ENCODE measurements around the gene NKPD1. TPM values are rescaled to one million over a fixed set of nuclear protein-coding genes. Genes with fewer than 3 reads are reported as not detected.

NKPD1 gene
- total RNA-seq, 6 experiments from 2014 or later, result 0.07 to 0.17 (median 0.07) TPM; not detected in 1

- TF ChIP-seq CTCF (IDR thresholded peaks at IDR 0.05), result no peak
- Mint-ChIP-seq H3K9me3 (no peaks in the 10 kb centered on the region), H3K27ac (no peak overlapping the region), H3K36me3 (ENCODE audit: low read depth) (peaks cover 4% of the 10 kb centered on the region; the same call in 1 of the 2 replicates), H3K27me3 (ENCODE audit: insufficient read depth) (peaks cover 2% of the 10 kb centered on the region), H3K4me1 (ENCODE audit: low read depth) (no peaks in the 10 kb centered on the region), H3K4me3 (no peak overlapping the region)
- DNase-seq, result no peak
These were observed 43.1 kb downstream of the NKPD1 start for GRCh38 chr19:45117671-45118070.

GRCh38 chr19:45117167-45117594 is 43.6 kb downstream of the NKPD1 start:
- Mint-ChIP-seq H3K4me1 (ENCODE audit: low read depth) (no peaks in the 10 kb centered on the region), H3K4me3 (no peak overlapping the region), H3K27ac (no peak overlapping the region), H3K27me3 (ENCODE audit: insufficient read depth) (peaks cover 2% of the 10 kb centered on the region), H3K36me3 (ENCODE audit: low read depth) (peaks cover 4% of the 10 kb centered on the region; the same call in 1 of the 2 replicates), H3K9me3 (no peaks in the 10 kb centered on the region)
- no peak for DNase-seq
- no peak for TF ChIP-seq CTCF (IDR thresholded peaks at IDR 0.05)

GRCh38 chr19:45115809-45116615 is 44.8 kb downstream of the NKPD1 start:
- no peaks in the 10 kb centered on the region for H3K9me3 Mint-ChIP-seq
- H3K27ac Mint-ChIP-seq, result no peak overlapping the region
- H3K27me3 Mint-ChIP-seq (ENCODE audit: insufficient read depth), result peaks cover 2% of the 10 kb centered on the region
- H3K36me3 Mint-ChIP-seq (ENCODE audit: low read depth), result peaks cover 4% of the 10 kb centered on the region; the same call in 1 of the 2 replicates
- no peak overlapping the region for H3K4me3 Mint-ChIP-seq
- DNase-seq, result no peak
- no peak for TF ChIP-seq CTCF (IDR thresholded peaks at IDR 0.05)
- H3K4me1 Mint-ChIP-seq (ENCODE audit: low read depth), result no peaks in the 10 kb centered on the region

- DNase-seq, result no peak
- no peaks in the 10 kb centered on the region for H3K9me3 Mint-ChIP-seq
- peaks cover 2% of the 10 kb centered on the region for H3K27me3 Mint-ChIP-seq (ENCODE audit: insufficient read depth)
- peaks cover 4% of the 10 kb centered on the region; the same call in 1 of the 2 replicates for H3K36me3 Mint-ChIP-seq (ENCODE audit: low read depth)
- no peak for TF ChIP-seq CTCF (IDR thresholded peaks at IDR 0.05)
- no peak overlapping the region for H3K4me3 Mint-ChIP-seq
- H3K27ac Mint-ChIP-seq, result no peak overlapping the region
- no peaks in the 10 kb centered on the region; the same call in 1 of the 2 replicates for H3K4me1 Mint-ChIP-seq (ENCODE audit: low read depth)
These were observed 46.7 kb downstream of the NKPD1 start for GRCh38 chr19:45114116-45114515.

GRCh38 chr19:45113628-45114027 is 47.2 kb downstream of the NKPD1 start:
- Mint-ChIP-seq H3K36me3 (ENCODE audit: low read depth) (peaks cover 4% of the 10 kb centered on the region; the same call in 1 of the 2 replicates), H3K27ac (no peak overlapping the region), H3K9me3 (no peaks in the 10 kb centered on the region), H3K27me3 (ENCODE audit: insufficient read depth) (no peaks in the 10 kb centered on the region; the same call in none of the 2 replicates), H3K4me3 (no peak overlapping the region), H3K4me1 (ENCODE audit: low read depth) (no peaks in the 10 kb centered on the region; the same call in 1 of the 2 replicates)
- TF ChIP-seq CTCF (IDR thresholded peaks at IDR 0.05), result no peak
- DNase-seq, result no peak
